Measurements from ENCODE around the gene UPF2. TPM values are rescaled to one million over a fixed set of nuclear protein-coding genes. Genes with fewer than 3 reads are reported as not detected.

Gene UPF2
- total and polyA plus RNA-seq, 2 of the 13 experiments (the other 11 are each of a cell fraction or from before 2014, with no cell fraction given): 6.2 to 14.5 TPM

DNA sequence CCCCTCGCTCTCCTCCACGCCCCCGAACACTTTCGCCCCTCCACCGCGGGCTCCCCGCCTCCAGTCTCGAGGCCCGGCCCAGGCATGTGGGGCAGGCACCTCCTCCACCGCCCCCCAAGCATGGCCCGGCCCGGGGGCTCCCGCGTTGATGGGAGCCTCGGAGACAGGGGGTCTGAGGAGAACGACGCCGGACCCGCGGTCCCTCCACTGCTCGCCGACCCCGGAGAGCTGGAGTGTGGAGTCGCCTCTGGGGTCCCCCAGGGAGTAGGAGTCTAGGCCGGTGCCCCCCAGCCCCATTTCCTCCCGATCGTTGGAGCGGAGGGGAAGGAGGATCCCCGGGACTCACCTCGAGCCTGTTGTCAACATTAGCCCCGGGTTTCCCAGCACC lies 206 bp downstream of the UPF2 start (continued):
- no peak for TF ChIP-seq FOSL1 (CRISPR knock-in tag; IDR thresholded peaks at IDR 0.05; ENCODE audit: borderline replicate concordance)
- TF ChIP-seq ZNF737 (CRISPR knock-in tag; IDR thresholded peaks at IDR 0.05; ENCODE audit: borderline replicate concordance): no peak
- no peak; the same call in 1 of the 2 replicates for TF ChIP-seq ZNF275 (CRISPR knock-in tag; IDR thresholded peaks at IDR 0.05; ENCODE audit: borderline replicate concordance)
- no peak for TF ChIP-seq EED (CRISPR knock-in tag; IDR thresholded peaks at IDR 0.05)
- no peak for TF ChIP-seq HDAC2 (CRISPR knock-in tag; IDR thresholded peaks at IDR 0.05)
- no peak for TF ChIP-seq MTA1 (CRISPR knock-in tag; IDR thresholded peaks at IDR 0.05; ENCODE audit: borderline replicate concordance)
- no peak for TF ChIP-seq CC2D1A (CRISPR knock-in tag; IDR thresholded peaks at IDR 0.05)
- 0 out of 2 replicates have a peak, but pooled peaks have one; percentile 20 for TF ChIP-seq ZNF552 (CRISPR knock-in tag; IDR thresholded peaks at IDR 0.05; ENCODE audit: borderline replicate concordance)
- peak; percentile 37 for TF ChIP-seq IKZF4 (CRISPR knock-in tag; IDR thresholded peaks at IDR 0.05; ENCODE audit: borderline replicate concordance, low read depth, not compliant biosample characterization)
- no peak for TF ChIP-seq NFYC (CRISPR knock-in tag; IDR thresholded peaks at IDR 0.05)
- no peak for TF ChIP-seq ZBTB14 (CRISPR knock-in tag; IDR thresholded peaks at IDR 0.05)
- TF ChIP-seq, protein P1, sequence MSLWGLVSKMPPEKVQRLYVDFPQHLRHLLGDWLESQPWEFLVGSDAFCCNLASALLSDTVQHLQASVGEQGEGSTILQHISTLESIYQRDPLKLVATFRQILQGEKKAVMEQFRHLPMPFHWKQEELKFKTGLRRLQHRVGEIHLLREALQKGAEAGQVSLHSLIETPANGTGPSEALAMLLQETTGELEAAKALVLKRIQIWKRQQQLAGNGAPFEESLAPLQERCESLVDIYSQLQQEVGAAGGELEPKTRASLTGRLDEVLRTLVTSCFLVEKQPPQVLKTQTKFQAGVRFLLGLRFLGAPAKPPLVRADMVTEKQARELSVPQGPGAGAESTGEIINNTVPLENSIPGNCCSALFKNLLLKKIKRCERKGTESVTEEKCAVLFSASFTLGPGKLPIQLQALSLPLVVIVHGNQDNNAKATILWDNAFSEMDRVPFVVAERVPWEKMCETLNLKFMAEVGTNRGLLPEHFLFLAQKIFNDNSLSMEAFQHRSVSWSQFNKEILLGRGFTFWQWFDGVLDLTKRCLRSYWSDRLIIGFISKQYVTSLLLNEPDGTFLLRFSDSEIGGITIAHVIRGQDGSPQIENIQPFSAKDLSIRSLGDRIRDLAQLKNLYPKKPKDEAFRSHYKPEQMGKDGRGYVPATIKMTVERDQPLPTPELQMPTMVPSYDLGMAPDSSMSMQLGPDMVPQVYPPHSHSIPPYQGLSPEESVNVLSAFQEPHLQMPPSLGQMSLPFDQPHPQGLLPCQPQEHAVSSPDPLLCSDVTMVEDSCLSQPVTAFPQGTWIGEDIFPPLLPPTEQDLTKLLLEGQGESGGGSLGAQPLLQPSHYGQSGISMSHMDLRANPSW (CRISPR knock-in tag; IDR thresholded peaks at IDR 0.05; ENCODE audit: borderline replicate concordance): no peak
- TF ChIP-seq ZNF652 (CRISPR knock-in tag; IDR thresholded peaks at IDR 0.05; ENCODE audit: borderline replicate concordance, low read depth): no peak
- TF ChIP-seq ZSCAN20 (CRISPR knock-in tag; IDR thresholded peaks at IDR 0.05; ENCODE audit: borderline replicate concordance): no peak
- TF ChIP-seq ZNF407 (CRISPR knock-in tag; IDR thresholded peaks at IDR 0.05; ENCODE audit: not compliant biosample characterization): peak; percentile 58
